H1 (cell line): ENCODE measurements around the gene ADAMTS17. TPM values are rescaled to one million over a fixed set of nuclear protein-coding genes. Genes with fewer than 3 reads are reported as not detected.

ENCODE experiments used
- CTCF ChIA-PET: fragments of 300-600 bp; sonication (Branson Sonifier 250); formaldehyde crosslinking; loops from one replicate; lab custom pipeline; 2021; ENCODE audit not compliant: partially characterized antibody; lab: Charles Lee
- POLR2A ChIA-PET: fragments of 300-600 bp; sonication (Branson Sonifier 250); formaldehyde crosslinking; loops from one replicate; lab custom pipeline; 2021; ENCODE audit warnings: inconsistent platforms; ENCODE audit not compliant: partially characterized antibody; lab: Charles Lee
- DNase-seq, 2 experiments: peaks; one replicate each; pipeline versions ENCODE4 v3.0.0 to v3.0.0-alpha.2; 2010 to 2022; ENCODE audit warnings: low spot score in 2 of 2, low read depth in 1 of 2, mixed read lengths in 1 of 2
- FAIRE-seq: peaks from 2 replicates; lab custom pipeline; 2011; peaks lifted over from hg19 to GRCh38; lab: Jason Lieb, UNC
- H2AFZ ChIP-seq: 2 replicates; pipeline ENCODE4 v1.8.1; 2012; ENCODE audit warnings: low read length, inconsistent platforms
- H2AK5ac ChIP-seq: 2 replicates; pipeline ENCODE4 v1.6.1; 2013; ENCODE audit warnings: low read depth, low read length
- H2BK120ac ChIP-seq: replicated peaks from 2 replicates; pipeline ENCODE3; 2013; ENCODE audit warnings: low read depth, low read length, inconsistent platforms
- H2BK12ac ChIP-seq: 2 replicates; pipeline ENCODE4 v1.6.1; 2013; ENCODE audit warnings: low read depth, low read length
- H2BK15ac ChIP-seq: 2 replicates; pipeline ENCODE4 v1.6.1; 2013; ENCODE audit warnings: low read length
- H2BK20ac ChIP-seq: 2 replicates; pipeline ENCODE4 v1.6.1; 2013; ENCODE audit warnings: low read length
- H2BK5ac ChIP-seq: 2 replicates; pipeline ENCODE4 v1.6.1; 2013; ENCODE audit warnings: low read depth, low read length
- H3K14ac ChIP-seq: 2 replicates; pipeline ENCODE4 v1.6.1; 2013; ENCODE audit warnings: inconsistent platforms; ENCODE audit not compliant: insufficient read length
- H3K18ac ChIP-seq: 2 replicates; pipeline ENCODE4 v1.6.1; 2013; ENCODE audit warnings: low read length; ENCODE audit errors: extremely low read depth
- H3K23ac ChIP-seq: 2 replicates; pipeline ENCODE4 v1.6.1; 2013; ENCODE audit warnings: inconsistent platforms; ENCODE audit not compliant: insufficient read length
- H3K23me2 ChIP-seq: 2 replicates; pipeline ENCODE4 v1.6.1; 2013; ENCODE audit warnings: low read depth, low read length
- H3K27ac ChIP-seq: 2 replicates; pipeline ENCODE4 v1.6.1; 2011; ENCODE audit warnings: low read depth, low read length, inconsistent platforms
- H3K27me3 ChIP-seq, 4 experiments: replicated peaks in 1 of 4; 1 replicate in 1 of 4; 2 replicates in 3 of 4; pipeline versions ENCODE4 v1.6.1 to v1.8.1; 2011 to 2013; ENCODE audit warnings: low read length in 3 of 4, mild to moderate bottlenecking in 3 of 4, inconsistent platforms in 2 of 4, mixed read lengths in 2 of 4, moderate library complexity in 1 of 4; ENCODE audit not compliant: control insufficient read depth in 3 of 4, insufficient read depth in 3 of 4; ENCODE audit errors: extremely low read depth in 1 of 4
- H3K36me3 ChIP-seq, 4 experiments: 2 replicates each; pipeline versions ENCODE4 v1.6.1 to v1.8.1; 2011 to 2013; ENCODE audit warnings: mild to moderate bottlenecking in 4 of 4, low read length in 3 of 4, moderate library complexity in 2 of 4, control low read depth in 1 of 4, inconsistent platforms in 1 of 4; ENCODE audit not compliant: insufficient read depth in 4 of 4, control insufficient read depth in 2 of 4
- H3K4ac ChIP-seq: replicated peaks from 2 replicates; pipeline ENCODE3; 2013; ENCODE audit warnings: low read length, low read depth, mixed read lengths, inconsistent platforms; ENCODE audit not compliant: insufficient read length
- H3K4me1 ChIP-seq, 4 experiments: replicated peaks in 1 of 4; 1 replicate in 1 of 4; 2 replicates in 3 of 4; pipeline versions ENCODE4 v1.6.1 to v1.8.1; 2011 to 2013; ENCODE audit warnings: low read length in 3 of 4, inconsistent platforms in 2 of 4, mixed read lengths in 1 of 4; ENCODE audit not compliant: insufficient read depth in 4 of 4, control insufficient read depth in 3 of 4
- H3K4me2 ChIP-seq, 2 experiments: 2 replicates each; pipeline versions ENCODE4 v1.6.1 to v1.8.1; 2011 to 2013; ENCODE audit warnings: low read depth in 2 of 2, low read length in 2 of 2, control low read depth in 1 of 2, inconsistent platforms in 1 of 2, mild to moderate bottlenecking in 1 of 2; ENCODE audit not compliant: insufficient read depth in 1 of 2
- H3K4me3 ChIP-seq, 4 experiments: fragments of 200-600, 300-600 bp in 1 of 4; sonication (generic), shearing (Covaris generic), sonication (Bioruptor Twin) in 1 of 4; 2 replicates each; pipeline versions ENCODE4 v1.5.1 to v1.8.1; 2011 to 2016; ENCODE audit warnings: low read length in 4 of 4, low read depth in 3 of 4, control low read depth in 2 of 4, inconsistent platforms in 2 of 4, mild to moderate bottlenecking in 2 of 4, mixed read lengths in 1 of 4, moderate library complexity in 1 of 4; ENCODE audit not compliant: insufficient read depth in 2 of 4; ENCODE audit errors: extremely low read depth in 1 of 4
- H3K56ac ChIP-seq: replicated peaks from 2 replicates; pipeline ENCODE3; 2013; ENCODE audit warnings: low read depth, mild to moderate bottlenecking, mixed read lengths, low read length, inconsistent platforms; ENCODE audit not compliant: insufficient read length
- H3K79me1 ChIP-seq: 2 replicates; pipeline ENCODE4 v1.6.1; 2013; ENCODE audit warnings: low read depth, low read length, control low read depth
- H3K79me2 ChIP-seq, 2 experiments: 2 replicates each; pipeline versions ENCODE4 v1.6.1 to v1.8.1; 2012 to 2013; ENCODE audit warnings: low read length in 2 of 2, mild to moderate bottlenecking in 2 of 2, inconsistent platforms in 1 of 2; ENCODE audit not compliant: insufficient read depth in 2 of 2, control insufficient read depth in 1 of 2
- H3K9ac ChIP-seq, 4 experiments: replicated peaks in 1 of 4; 1 replicate in 1 of 4; 2 replicates in 3 of 4; pipeline versions ENCODE4 v1.6.1 to v1.8.1; 2011 to 2013; ENCODE audit warnings: low read depth in 3 of 4, low read length in 3 of 4, control low read depth in 2 of 4, mild to moderate bottlenecking in 2 of 4, moderate library complexity in 2 of 4, inconsistent platforms in 1 of 4; ENCODE audit errors: extremely low read depth in 1 of 4
- H3K9me3 ChIP-seq, 2 experiments: 2 replicates each; pipeline versions ENCODE4 v1.6.1 to v1.8.1; 2012 to 2013; ENCODE audit warnings: mild to moderate bottlenecking in 2 of 2, moderate library complexity in 2 of 2, control low read depth in 1 of 2, inconsistent platforms in 1 of 2, low read depth in 1 of 2, low read length in 1 of 2, mixed read lengths in 1 of 2; ENCODE audit not compliant: insufficient read depth in 2 of 2
- H4K20me1 ChIP-seq, 2 experiments: replicated peaks in 1 of 2; 2 replicates each; pipeline versions ENCODE3 to v1.8.1; 2011 to 2013; ENCODE audit warnings: inconsistent platforms in 2 of 2, low read length in 2 of 2, mild to moderate bottlenecking in 1 of 2; ENCODE audit not compliant: insufficient read depth in 2 of 2, control insufficient read depth in 1 of 2
- H4K5ac ChIP-seq: 2 replicates; pipeline ENCODE4 v1.6.1; 2013; ENCODE audit warnings: low read length, low read depth, mixed read lengths, inconsistent platforms; ENCODE audit not compliant: insufficient read length
- H4K8ac ChIP-seq: 2 replicates; pipeline ENCODE4 v1.8.0; 2013; ENCODE audit warnings: mild to moderate bottlenecking, moderate library complexity, low read length, inconsistent platforms; ENCODE audit not compliant: insufficient read depth; ENCODE audit errors: extremely low read depth
- H4K91ac ChIP-seq: replicated peaks from 2 replicates; pipeline ENCODE3; 2013; ENCODE audit warnings: low read length, mixed read lengths, inconsistent platforms; ENCODE audit not compliant: insufficient read length
- ASH2L ChIP-seq: fragments of 200-600, 300-600 bp; sonication (generic); IDR thresholded peaks from one replicate; pipeline ENCODE4 v1.7.1; 2017; ENCODE audit warnings: low read length
- CHD1 ChIP-seq: IDR thresholded peaks from 2 replicates; pipeline ENCODE4 v1.6.1; 2012; ENCODE audit warnings: low read depth, low read length, improper control_type of control experiment
- EZH2 ChIP-seq: fragments of 200-600 bp; sonication (generic); IDR thresholded peaks from 2 replicates; pipeline ENCODE4 v1.7.1; 2012; ENCODE audit warnings: low read depth, mild to moderate bottlenecking, moderate library complexity, low read length, inconsistent platforms; ENCODE audit not compliant: severe bottlenecking
- MAFK ChIP-seq: IDR thresholded peaks from 2 replicates; pipeline ENCODE4 v1.6.1; 2012; ENCODE audit warnings: low read depth, mild to moderate bottlenecking, improper control_type of control experiment, low read length
- RAD21 ChIP-seq, 2 experiments: IDR thresholded peaks in 1 of 2; conservative IDR thresholded peaks in 1 of 2; 2 replicates each; pipeline ENCODE4 v1.6.1; 2011; ENCODE audit warnings: low read depth in 2 of 2, low read length in 2 of 2, improper control_type of control experiment in 1 of 2, inconsistent platforms in 1 of 2, mild to moderate bottlenecking in 1 of 2, moderate library complexity in 1 of 2
- RXRA ChIP-seq: IDR thresholded peaks from 2 replicates; pipeline ENCODE4 v1.6.1; 2011; ENCODE audit warnings: low read depth, mild to moderate bottlenecking, low read length, moderate library complexity; ENCODE audit not compliant: insufficient read depth
- SUZ12 ChIP-seq: fragments of 200-600 bp; sonication (generic); IDR thresholded peaks from 2 replicates; pipeline ENCODE4 v1.6.1; 2012; ENCODE audit warnings: mild to moderate bottlenecking, inconsistent platforms, low read length, moderate library complexity, mixed read lengths
- TCF12 ChIP-seq: IDR thresholded peaks from 2 replicates; pipeline ENCODE4 v1.6.1; 2011; ENCODE audit warnings: low read depth, mild to moderate bottlenecking, low read length
- TEAD4 ChIP-seq: IDR thresholded peaks from 2 replicates; pipeline ENCODE4 v1.6.1; 2012; ENCODE audit warnings: low read depth, low read length, inconsistent platforms, mixed read lengths
- WGBS, 2 experiments: shearing (Covaris generic) in 1 of 2; methylation state at CpG; one replicate each; pipeline versions ENCODE4 v1.1.6 to v1.1.7; 2013 to 2015; ENCODE audit warnings: low lambda C conversion rate in 2 of 2, mixed read lengths in 2 of 2, inconsistent platforms in 1 of 2, low coverage in 1 of 2, missing lambda C conversion rate in 1 of 2; ENCODE audit not compliant: insufficient replicate concordance in 2 of 2, insufficient coverage in 1 of 2, insufficient read length in 1 of 2; ENCODE audit errors: extremely low coverage in 1 of 2, missing lambda C conversion rate in 1 of 2; 5-methylcytosine and 5-hydroxymethylcytosine counted together
- polyA plus RNA-seq, 7 experiments: library from polyadenylated mRNA; depleted of rRNA in 3 of 7; stranded (reverse) in 5 of 7; unstranded in 2 of 7; fragments of >200 nt in 5 of 7; fragments of 200-250 nt in 2 of 7; gene quantifications; 1 replicate in 5 of 7; 2 replicates in 1 of 7; 4 replicates in 1 of 7; pipeline versions ENCODE4 v1.2.1 to v1.2.3, GENCODE V29; 2011 to 2013; ENCODE audit warnings: missing spikeins in 2 of 7, mixed read lengths in 2 of 7
- total RNA-seq: library from RNA; stranded (reverse); fragmentation: NEBNext Ultra II Directional; extraction: Animal tissue kit (Norgen Biotek cat#: 25700); gene quantifications from 2 replicates; pipeline ENCODE4 v1.2.1, GENCODE V29; 2021
- TF ChIP-seq, protein P1 (sequence below): IDR thresholded peaks from 2 replicates; pipeline ENCODE4 v1.6.1; 2011; ENCODE audit warnings: low read depth, mild to moderate bottlenecking, low read length; ENCODE audit not compliant: insufficient read depth
- TF ChIP-seq, protein P2 (sequence below): IDR thresholded peaks from 2 replicates; pipeline ENCODE4 v1.6.1; 2012; ENCODE audit warnings: inconsistent platforms

ADAMTS17 gene
- total and polyA plus RNA-seq, 2 of the 8 experiments (the other 6 are each of a cell fraction or from before 2014, with no cell fraction given): 0.51 to 1.7 TPM

- Histone ChIP-seq H2BK120ac (no peak overlapping the region), H2AFZ (no peak overlapping the region), H2BK20ac (no peak overlapping the region), H3K9ac (no peak overlapping the region), H2BK5ac (no peak overlapping the region), H3K23me2 (no peaks in the 10 kb centered on the region), H3K9me3 (peaks cover 3 to 8% of the 10 kb centered on the region in 2 experiments; a peak in 2 of 4 replicates), H3K14ac (no peak overlapping the region), H4K20me1 (no peaks in the 10 kb centered on the region), H3K56ac (no peak overlapping the region), H3K79me2 (no peaks in the 10 kb centered on the region), H3K27me3 (no peaks in the 10 kb centered on the region), H3K4ac (no peak overlapping the region), H3K23ac (no peak overlapping the region), H2AK5ac (no peak overlapping the region), H4K5ac (no peak overlapping the region), H2BK12ac (no peak overlapping the region), H4K8ac (no peak overlapping the region), H3K79me1 (no peaks in the 10 kb centered on the region; the same call in 1 of the 2 replicates), H3K36me3 (no peaks in the 10 kb centered on the region; a peak in 1 of 8 replicates), H3K27ac (no peak overlapping the region), H3K4me1 (no peaks in the 10 kb centered on the region), H3K4me2 (no peak overlapping the region), H4K91ac (no peak overlapping the region), H2BK15ac (no peak overlapping the region), H3K18ac (no peak overlapping the region), H3K4me3 (no peak overlapping the region)
- TF ChIP-seq ASH2L (no peak), TCF12 (no peak), CHD1 (no peak), RXRA (no peak), SUZ12 (no peak), EZH2 (no peak), RAD21 (IDR thresholded peaks at IDR 0.05 in 1 of 2, conservative IDR thresholded peaks at IDR 0.05 in 1 of 2; ENCODE audit: low read depth in 2 of 2, low read length in 2 of 2) (no peak), TEAD4 (no peak), MAFK (no peak)
- TF ChIP-seq, protein P1, sequence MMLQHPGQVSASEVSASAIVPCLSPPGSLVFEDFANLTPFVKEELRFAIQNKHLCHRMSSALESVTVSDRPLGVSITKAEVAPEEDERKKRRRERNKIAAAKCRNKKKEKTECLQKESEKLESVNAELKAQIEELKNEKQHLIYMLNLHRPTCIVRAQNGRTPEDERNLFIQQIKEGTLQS: no peak
- TF ChIP-seq, protein P2, sequence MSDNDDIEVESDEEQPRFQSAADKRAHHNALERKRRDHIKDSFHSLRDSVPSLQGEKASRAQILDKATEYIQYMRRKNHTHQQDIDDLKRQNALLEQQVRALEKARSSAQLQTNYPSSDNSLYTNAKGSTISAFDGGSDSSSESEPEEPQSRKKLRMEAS: no peak
- CTCF ChIA-PET: interaction anchor here (0.6 kb wide), 1 partner anchor 9 kb away, joined by 3 read pairs; no protein-coding TSS in a partner anchor
- FAIRE-seq (no peak), DNase-seq (no peak)
- WGBS, 2 experiments: 81% methylated on average over 2 of the region's 2 CpGs; no CpG with 5 or more reads in 1 of the 2 experiments
- POLR2A ChIA-PET: no interaction called here
Observed at GRCh38 chr15:100291106-100291505, 50.7 kb downstream of the ADAMTS17 start.
